ENCODE measurements around the gene PPIE.

DNA sequence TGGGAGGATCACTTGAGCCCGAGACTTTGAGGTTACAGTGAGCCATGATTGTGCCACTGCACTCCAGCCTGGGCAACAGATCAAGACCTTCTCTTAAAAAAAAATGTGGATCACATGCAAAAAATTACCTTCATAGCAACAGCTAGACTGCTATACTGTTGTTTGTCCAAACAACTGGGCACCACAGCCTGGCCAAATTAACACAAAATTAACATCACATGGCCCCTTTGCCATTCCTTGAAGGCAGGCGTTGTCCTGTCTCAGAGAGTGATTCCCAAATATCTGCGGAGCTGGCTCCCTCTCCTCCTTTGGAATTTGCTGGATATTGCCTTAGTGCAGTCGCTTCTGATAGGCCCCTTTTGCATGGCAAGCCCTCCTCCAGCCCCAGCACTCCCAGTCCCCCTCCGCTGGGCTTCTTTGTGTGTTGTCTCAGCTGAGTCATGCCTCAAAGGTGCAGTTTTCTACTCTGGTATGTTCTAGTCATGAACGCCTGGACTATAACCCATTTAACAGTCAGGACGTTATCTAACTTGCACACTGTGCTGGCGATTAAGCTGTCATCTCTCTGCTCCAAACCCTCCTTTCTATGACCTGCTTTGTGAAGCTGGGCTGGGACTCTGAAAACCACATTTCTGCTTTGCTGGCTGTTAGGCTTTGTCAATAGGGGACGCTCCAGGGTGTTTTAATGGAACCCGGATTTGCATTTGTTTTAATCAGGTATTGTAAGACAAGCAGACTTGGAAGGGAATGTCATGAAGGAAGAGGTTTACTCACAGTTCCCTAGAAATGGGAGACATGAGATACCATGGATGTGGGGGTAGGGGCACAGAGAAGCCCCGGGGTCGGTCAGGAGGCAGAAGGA lies 27.3 kb upstream of the PPIE start:
- TF ChIP-seq EZH2phosphoT487 (IDR thresholded peaks at IDR 0.05; ENCODE audit: insufficient read depth, low read depth) = no peak
- TF ChIP-seq EZH2 (IDR thresholded peaks at IDR 0.05; ENCODE audit: insufficient read depth, poor library complexity, severe bottlenecking) = no peak

All from GM23248 (cell line).